GM20000 (cell line): ENCODE data around the gene PDK2.

Experiments used
- DNase-seq: peaks from one replicate; pipeline ENCODE4 v3.0.0; 2012; ENCODE audit warnings: low spot score
- CTCF ChIP-seq: IDR thresholded peaks from 2 replicates; pipeline ENCODE4 v1.5.1; 2012; ENCODE audit warnings: mild to moderate bottlenecking, control low read depth; ENCODE audit errors: extremely low read depth, missing control alignments

PDK2 gene

GRCh38 chr17:50049636-50050035, 45.5 kb upstream of the PDK2 start:
- TF ChIP-seq CTCF, result no peak
- DNase-seq, result no peak

- DNase-seq, result no peak
- no peak for TF ChIP-seq CTCF
These were observed 44.6 kb upstream of the PDK2 start for GRCh38 chr17:50050431-50051032.

- no peak for TF ChIP-seq CTCF
- no peak for DNase-seq
These were observed 44.0 kb upstream of the PDK2 start for GRCh38 chr17:50051082-50051576.

- no peak for DNase-seq
- TF ChIP-seq CTCF, result no peak
These were observed 43.5 kb upstream of the PDK2 start for GRCh38 chr17:50051606-50052005.

GRCh38 chr17:50052241-50052796, 42.8 kb upstream of the PDK2 start:
- no peak for TF ChIP-seq CTCF
- no peak for DNase-seq

GRCh38 chr17:50052822-50053653, 42.1 kb upstream of the PDK2 start:
- no peak for TF ChIP-seq CTCF
- DNase-seq, result no peak

- no peak for TF ChIP-seq CTCF
These were observed 41.5 kb upstream of the PDK2 start for GRCh38 chr17:50053654-50053960.

More at GRCh38 chr17:50053654-50053960, 41.5 kb upstream of the PDK2 start:
- DNase-seq, result no peak
